B cell (primary cell): ENCODE measurements around the gene UBL4A.

Experiments used
- CTCF ChIP-seq: fragments of 200-600 bp; IDR thresholded peaks from one replicate; pipeline ENCODE4 v1.8.0; 2022; ENCODE audit warnings: antibody characterized with exemption, mild to moderate bottlenecking
- EZH2 ChIP-seq: IDR thresholded peaks from 2 replicates; pipeline ENCODE4 v1.6.1; 2012; ENCODE audit warnings: borderline replicate concordance, low read depth, mild to moderate bottlenecking, moderate library complexity, low read length; ENCODE audit not compliant: insufficient read depth, poor library complexity, severe bottlenecking

- TF ChIP-seq CTCF (no peak), EZH2 (no peak)
These were observed 9.6 kb downstream of the UBL4A start for GRCh38 chrX:154476821-154477220.
